Measurements from ENCODE around the gene ITPK1. TPM values are rescaled to one million over a fixed set of nuclear protein-coding genes. Genes with fewer than 3 reads are reported as not detected.
A peak's percentile ranks its signal among the peaks of the same experiment; 100 is the strongest.

The ITPK1 gene
- polyA plus RNA-seq, 2 of the 4 experiments (the other 2 are of a cell fraction), result 46.2 to 47.0 TPM

- POLR2A ChIA-PET, result no interaction called here
- Histone ChIP-seq H3K4me2 (no peak overlapping the region), H3K4me3 (no peak overlapping the region), H3K9me3 (no peaks in the 10 kb centered on the region), H3K4me1 (peaks cover 22% of the 10 kb centered on the region), H3K27ac (0 out of 6 replicates have a peak overlapping the region, but pooled peaks of 1 of the 2 experiments have one; percentile 4)
- FAIRE-seq (no peak), DNase-seq (ENCODE audit: low read depth in 1 of 2, low spot score in 1 of 2) (no peak), ATAC-seq (no peak)
- no peak for TF ChIP-seq NFE2L2 (conservative IDR thresholded peaks at IDR 0.05; ENCODE audit: low read length)
- WGBS (ENCODE audit: missing lambda C conversion rate), result 88% methylated on average over 12 of the region's 12 CpGs
- CTCF ChIA-PET, result interaction anchor here (0.6 to 1.2 kb wide), 2 partner anchors 99 to 125 kb away, joined by 3 read pairs; no protein-coding TSS in a partner anchor
These were observed 42.9 kb downstream of the ITPK1 start for GRCh38 chr14:93072659-93073357.

- WGBS (ENCODE audit: missing lambda C conversion rate), result 89% methylated on average over 8 of the region's 8 CpGs
- POLR2A ChIA-PET, result no interaction called here
- no peak for DNase-seq (ENCODE audit: low read depth in 1 of 2, low spot score in 1 of 2)
- H3K9me3 ChIP-seq, result no peaks in the 10 kb centered on the region
- no peak overlapping the region for H3K4me2 ChIP-seq
- CTCF ChIA-PET, result interaction anchor here (0.9 kb wide), 1 partner anchor 20 kb away, joined by 3 read pairs; no protein-coding TSS in a partner anchor
- H3K27ac ChIP-seq, result no peak overlapping the region
- no peak for FAIRE-seq
- peaks cover 16% of the 10 kb centered on the region; the same call in 2 of the 3 replicates for H3K4me1 ChIP-seq
- no peak for TF ChIP-seq MAFK (IDR thresholded peaks at IDR 0.05; ENCODE audit: partially characterized antibody)
- no peak for TF ChIP-seq KDM5A (IDR thresholded peaks at IDR 0.05)
- no peak for TF ChIP-seq ELK1 (IDR thresholded peaks at IDR 0.05; ENCODE audit: low read depth, low read length)
- TF ChIP-seq EHF (CRISPR knock-in tag; IDR thresholded peaks at IDR 0.05), result no peak
- no peak for TF ChIP-seq BHLHE40 (IDR thresholded peaks at IDR 0.05; ENCODE audit: low read depth, low read length)
- no peak for TF ChIP-seq MAZ (IDR thresholded peaks at IDR 0.05; ENCODE audit: borderline replicate concordance, low read depth, low read length)
- no peak for TF ChIP-seq NR3C1 (IDR thresholded peaks at IDR 0.05)
- TF ChIP-seq JUNB (IDR thresholded peaks at IDR 0.05), result no peak
- no peak for TF ChIP-seq KDM1A (IDR thresholded peaks at IDR 0.05; ENCODE audit: low read depth)
- TF ChIP-seq RFX5 (IDR thresholded peaks at IDR 0.05), result no peak
- no peak for TF ChIP-seq ZSCAN20 (CRISPR knock-in tag; IDR thresholded peaks at IDR 0.05)
- no peak for TF ChIP-seq RCOR1 (IDR thresholded peaks at IDR 0.05; ENCODE audit: low read depth, low read length)
- TF ChIP-seq HOXB13 (CRISPR knock-in tag; IDR thresholded peaks at IDR 0.05; ENCODE audit: low read depth), result no peak
- no peak for TF ChIP-seq CEBPB (IDR thresholded peaks at IDR 0.05)
- TF ChIP-seq NPAS2 (CRISPR knock-in tag; IDR thresholded peaks at IDR 0.05; ENCODE audit: borderline replicate concordance), result no peak
- TF ChIP-seq RARB (CRISPR knock-in tag; IDR thresholded peaks at IDR 0.05), result no peak
- no peak for TF ChIP-seq HOXA7 (CRISPR knock-in tag; IDR thresholded peaks at IDR 0.05)
- no peak for ATAC-seq
- H3K4me3 ChIP-seq, result no peak overlapping the region
These were observed 47.0 kb downstream of the ITPK1 start for GRCh38 chr14:93068711-93069110.

DNA sequence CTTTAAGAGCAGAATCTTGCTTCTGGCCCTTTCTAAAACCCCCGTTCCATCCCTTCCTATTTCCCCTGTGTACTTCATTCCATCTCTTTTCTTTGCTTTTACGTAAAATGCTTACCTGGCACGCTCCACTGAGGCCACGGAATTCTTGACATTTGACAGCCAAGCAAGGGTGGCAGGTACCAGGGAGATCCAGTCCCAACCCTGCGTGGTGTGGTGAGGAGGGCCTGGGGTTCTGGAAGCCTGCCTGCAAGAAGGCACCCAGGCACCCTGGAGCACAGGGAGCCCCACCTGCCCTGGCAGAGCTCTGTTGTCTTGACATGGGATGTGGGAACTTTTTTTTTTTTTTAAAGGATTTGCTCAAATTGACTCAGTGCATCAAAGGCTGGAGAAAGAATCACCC, 48.6 kb downstream of the ITPK1 start:
- no peak overlapping the region for H3K4me2 ChIP-seq
- no peak overlapping the region for H3K4me3 ChIP-seq
- ATAC-seq (no peak), DNase-seq (ENCODE audit: low read depth in 1 of 2, low spot score in 1 of 2) (no peak), FAIRE-seq (no peak)
- TF ChIP-seq RCOR1 (IDR thresholded peaks at IDR 0.05; ENCODE audit: low read depth, low read length), result no peak
- no peak for TF ChIP-seq JUN (IDR thresholded peaks at IDR 0.05)
- no peak for TF ChIP-seq HOXB13 (CRISPR knock-in tag; IDR thresholded peaks at IDR 0.05; ENCODE audit: low read depth)
- TF ChIP-seq, protein P1, sequence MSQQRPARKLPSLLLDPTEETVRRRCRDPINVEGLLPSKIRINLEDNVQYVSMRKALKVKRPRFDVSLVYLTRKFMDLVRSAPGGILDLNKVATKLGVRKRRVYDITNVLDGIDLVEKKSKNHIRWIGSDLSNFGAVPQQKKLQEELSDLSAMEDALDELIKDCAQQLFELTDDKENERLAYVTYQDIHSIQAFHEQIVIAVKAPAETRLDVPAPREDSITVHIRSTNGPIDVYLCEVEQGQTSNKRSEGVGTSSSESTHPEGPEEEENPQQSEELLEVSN (IDR thresholded peaks at IDR 0.05; ENCODE audit: borderline replicate concordance, low read depth), result no peak
- no peak for TF ChIP-seq ZFP36 (IDR thresholded peaks at IDR 0.05; ENCODE audit: borderline replicate concordance, partially characterized antibody)
- TF ChIP-seq MAFK (IDR thresholded peaks at IDR 0.05; ENCODE audit: partially characterized antibody), result no peak
- TF ChIP-seq CTCF (IDR thresholded peaks at IDR 0.05), result no peak
- TF ChIP-seq NPAS2 (CRISPR knock-in tag; IDR thresholded peaks at IDR 0.05; ENCODE audit: borderline replicate concordance), result no peak
- no peak for TF ChIP-seq ZNF302 (CRISPR knock-in tag; IDR thresholded peaks at IDR 0.05)
- TF ChIP-seq HOXA7 (CRISPR knock-in tag; IDR thresholded peaks at IDR 0.05), result no peak
- TF ChIP-seq HMGXB4 (CRISPR knock-in tag; IDR thresholded peaks at IDR 0.05; ENCODE audit: borderline replicate concordance), result no peak
- TF ChIP-seq ZSCAN20 (CRISPR knock-in tag; IDR thresholded peaks at IDR 0.05), result no peak
- TF ChIP-seq POLR2A (IDR thresholded peaks at IDR 0.05; ENCODE audit: low read length), result no peak
- H3K4me1 ChIP-seq, result peaks cover 5% of the 10 kb centered on the region; the same call in 1 of the 3 replicates
- 91% methylated on average over 5 of the region's 5 CpGs for WGBS (ENCODE audit: missing lambda C conversion rate)
- ChIA-PET CTCF (interaction anchor here (0.6 to 1.4 kb wide), 6 partner anchors 16 to 233 kb away, joined by 3 to 5 read pairs (median 4); no protein-coding TSS in a partner anchor), POLR2A (interaction anchor here (0.7 kb wide), 1 partner anchor 462 kb away, joined by 3 read pairs; no protein-coding TSS in a partner anchor)
- H3K27ac ChIP-seq, result no peak overlapping the region
- no peaks in the 10 kb centered on the region for H3K9me3 ChIP-seq
